ENCODE measurements around the gene HSPG2. TPM values are rescaled to one million over a fixed set of nuclear protein-coding genes. Genes with fewer than 3 reads are reported as not detected.
A peak's percentile ranks its signal among the peaks of the same experiment; 100 is the strongest.

Gene HSPG2
- total and polyA plus RNA-seq, 9 of the 15 experiments (the other 6 are each of a cell fraction or from before 2014, with no cell fraction given): 0.14 to 160 (median 15.7) TPM

DNA sequence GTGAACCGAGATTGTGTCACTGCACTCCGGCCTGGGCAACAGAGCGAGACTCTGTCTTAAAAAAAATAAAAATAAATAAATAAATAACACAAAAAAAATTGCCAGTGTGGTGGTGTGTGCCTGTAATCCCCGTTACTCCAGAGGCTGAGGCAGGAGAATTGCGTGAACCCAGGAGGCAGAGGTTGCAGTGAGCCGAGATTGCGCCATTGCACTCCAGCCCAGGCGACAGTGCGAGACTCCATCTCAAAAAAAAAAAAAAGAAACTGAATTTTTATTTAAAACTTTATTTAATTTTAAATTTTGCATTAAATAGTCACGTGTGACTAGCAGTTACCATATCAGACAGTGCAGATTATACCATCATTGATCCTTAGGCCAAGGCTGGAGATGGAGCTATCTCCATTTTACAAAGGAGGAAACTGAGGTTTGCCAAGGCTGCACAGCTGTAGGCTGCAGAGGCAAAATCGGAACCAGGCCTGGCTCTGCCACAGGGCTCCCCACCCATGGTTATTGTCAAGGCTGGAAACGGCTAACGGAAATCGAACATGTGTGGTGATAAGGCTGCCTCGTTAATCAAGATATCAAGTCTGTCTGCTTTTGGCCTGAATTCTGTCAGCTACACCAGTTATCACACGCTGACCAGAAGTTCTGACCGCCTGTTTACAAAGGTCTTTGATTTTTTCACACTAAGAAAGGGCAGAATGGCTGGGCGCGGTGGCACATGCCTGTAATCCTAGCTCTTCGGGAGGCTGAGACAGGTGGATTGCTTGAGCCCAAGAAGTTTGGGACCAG, 20.5 kb downstream of the HSPG2 start (continued):
- TF ChIP-seq, protein P1, sequence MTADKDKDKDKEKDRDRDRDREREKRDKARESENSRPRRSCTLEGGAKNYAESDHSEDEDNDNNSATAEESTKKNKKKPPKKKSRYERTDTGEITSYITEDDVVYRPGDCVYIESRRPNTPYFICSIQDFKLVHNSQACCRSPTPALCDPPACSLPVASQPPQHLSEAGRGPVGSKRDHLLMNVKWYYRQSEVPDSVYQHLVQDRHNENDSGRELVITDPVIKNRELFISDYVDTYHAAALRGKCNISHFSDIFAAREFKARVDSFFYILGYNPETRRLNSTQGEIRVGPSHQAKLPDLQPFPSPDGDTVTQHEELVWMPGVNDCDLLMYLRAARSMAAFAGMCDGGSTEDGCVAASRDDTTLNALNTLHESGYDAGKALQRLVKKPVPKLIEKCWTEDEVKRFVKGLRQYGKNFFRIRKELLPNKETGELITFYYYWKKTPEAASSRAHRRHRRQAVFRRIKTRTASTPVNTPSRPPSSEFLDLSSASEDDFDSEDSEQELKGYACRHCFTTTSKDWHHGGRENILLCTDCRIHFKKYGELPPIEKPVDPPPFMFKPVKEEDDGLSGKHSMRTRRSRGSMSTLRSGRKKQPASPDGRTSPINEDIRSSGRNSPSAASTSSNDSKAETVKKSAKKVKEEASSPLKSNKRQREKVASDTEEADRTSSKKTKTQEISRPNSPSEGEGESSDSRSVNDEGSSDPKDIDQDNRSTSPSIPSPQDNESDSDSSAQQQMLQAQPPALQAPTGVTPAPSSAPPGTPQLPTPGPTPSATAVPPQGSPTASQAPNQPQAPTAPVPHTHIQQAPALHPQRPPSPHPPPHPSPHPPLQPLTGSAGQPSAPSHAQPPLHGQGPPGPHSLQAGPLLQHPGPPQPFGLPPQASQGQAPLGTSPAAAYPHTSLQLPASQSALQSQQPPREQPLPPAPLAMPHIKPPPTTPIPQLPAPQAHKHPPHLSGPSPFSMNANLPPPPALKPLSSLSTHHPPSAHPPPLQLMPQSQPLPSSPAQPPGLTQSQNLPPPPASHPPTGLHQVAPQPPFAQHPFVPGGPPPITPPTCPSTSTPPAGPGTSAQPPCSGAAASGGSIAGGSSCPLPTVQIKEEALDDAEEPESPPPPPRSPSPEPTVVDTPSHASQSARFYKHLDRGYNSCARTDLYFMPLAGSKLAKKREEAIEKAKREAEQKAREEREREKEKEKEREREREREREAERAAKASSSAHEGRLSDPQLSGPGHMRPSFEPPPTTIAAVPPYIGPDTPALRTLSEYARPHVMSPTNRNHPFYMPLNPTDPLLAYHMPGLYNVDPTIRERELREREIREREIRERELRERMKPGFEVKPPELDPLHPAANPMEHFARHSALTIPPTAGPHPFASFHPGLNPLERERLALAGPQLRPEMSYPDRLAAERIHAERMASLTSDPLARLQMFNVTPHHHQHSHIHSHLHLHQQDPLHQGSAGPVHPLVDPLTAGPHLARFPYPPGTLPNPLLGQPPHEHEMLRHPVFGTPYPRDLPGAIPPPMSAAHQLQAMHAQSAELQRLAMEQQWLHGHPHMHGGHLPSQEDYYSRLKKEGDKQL (CRISPR knock-in tag; IDR thresholded peaks at IDR 0.05; ENCODE audit: borderline replicate concordance): no peak
- TF ChIP-seq HNRNPK (IDR thresholded peaks at IDR 0.05; ENCODE audit: low read depth, low read length, poor library complexity, severe bottlenecking): no peak
- TF ChIP-seq KAT8 (IDR thresholded peaks at IDR 0.05; ENCODE audit: low read depth): no peak
- TF ChIP-seq PHTF2 (CRISPR knock-in tag; IDR thresholded peaks at IDR 0.05): no peak
- TF ChIP-seq PCBP1 (IDR thresholded peaks at IDR 0.05; ENCODE audit: low read depth, low read length, poor library complexity, severe bottlenecking): no peak
- TF ChIP-seq KLF1 (tag; IDR thresholded peaks at IDR 0.05): no peak
- peak; percentile 91 for TF ChIP-seq KLF16 (IDR thresholded peaks at IDR 0.05)
- peak; percentile 63; the same call in 1 of the 2 replicates for TF ChIP-seq TCF7 (IDR thresholded peaks at IDR 0.05; ENCODE audit: borderline replicate concordance)
- no peak for TF ChIP-seq NCOA4 (IDR thresholded peaks at IDR 0.05; ENCODE audit: partially characterized antibody)
- no peak for TF ChIP-seq MAFF (IDR thresholded peaks at IDR 0.05; ENCODE audit: low read length)
- TF ChIP-seq, protein P2, sequence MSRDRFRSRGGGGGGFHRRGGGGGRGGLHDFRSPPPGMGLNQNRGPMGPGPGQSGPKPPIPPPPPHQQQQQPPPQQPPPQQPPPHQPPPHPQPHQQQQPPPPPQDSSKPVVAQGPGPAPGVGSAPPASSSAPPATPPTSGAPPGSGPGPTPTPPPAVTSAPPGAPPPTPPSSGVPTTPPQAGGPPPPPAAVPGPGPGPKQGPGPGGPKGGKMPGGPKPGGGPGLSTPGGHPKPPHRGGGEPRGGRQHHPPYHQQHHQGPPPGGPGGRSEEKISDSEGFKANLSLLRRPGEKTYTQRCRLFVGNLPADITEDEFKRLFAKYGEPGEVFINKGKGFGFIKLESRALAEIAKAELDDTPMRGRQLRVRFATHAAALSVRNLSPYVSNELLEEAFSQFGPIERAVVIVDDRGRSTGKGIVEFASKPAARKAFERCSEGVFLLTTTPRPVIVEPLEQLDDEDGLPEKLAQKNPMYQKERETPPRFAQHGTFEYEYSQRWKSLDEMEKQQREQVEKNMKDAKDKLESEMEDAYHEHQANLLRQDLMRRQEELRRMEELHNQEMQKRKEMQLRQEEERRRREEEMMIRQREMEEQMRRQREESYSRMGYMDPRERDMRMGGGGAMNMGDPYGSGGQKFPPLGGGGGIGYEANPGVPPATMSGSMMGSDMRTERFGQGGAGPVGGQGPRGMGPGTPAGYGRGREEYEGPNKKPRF (IDR thresholded peaks at IDR 0.05; ENCODE audit: low read depth, low read length): no peak
- TF ChIP-seq, protein P3, sequence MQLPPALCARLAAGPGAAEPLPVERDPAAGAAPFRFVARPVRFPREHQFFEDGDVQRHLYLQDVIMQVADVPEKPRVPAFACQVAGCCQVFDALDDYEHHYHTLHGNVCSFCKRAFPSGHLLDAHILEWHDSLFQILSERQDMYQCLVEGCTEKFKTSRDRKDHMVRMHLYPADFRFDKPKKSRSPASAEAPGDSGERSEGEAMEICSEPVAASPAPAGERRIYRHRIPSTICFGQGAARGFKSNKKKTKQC (CRISPR knock-in tag; IDR thresholded peaks at IDR 0.05): 0 out of 2 replicates have a peak, but pooled peaks have one; percentile 55
- no peak for TF ChIP-seq YY1 (IDR thresholded peaks at IDR 0.05; ENCODE audit: borderline replicate concordance in 1 of 3, control insufficient read depth in 1 of 3, extremely low read depth in 1 of 3, insufficient read depth in 3 of 3, insufficient read length in 1 of 3, insufficient replicate concordance in 2 of 3, low read depth in 1 of 3, low read length in 2 of 3)
- TF ChIP-seq ZNF24 (IDR thresholded peaks at IDR 0.05): no peak
- no peak for TF ChIP-seq ARID2 (IDR thresholded peaks at IDR 0.05)
- TF ChIP-seq ZNF224 (CRISPR knock-in tag; IDR thresholded peaks at IDR 0.05): no peak
- TF ChIP-seq POLR3A (IDR thresholded peaks at IDR 0.05; ENCODE audit: borderline replicate concordance, extremely low read depth, insufficient read depth, insufficient read length): no peak
- no peak for TF ChIP-seq SNIP1 (IDR thresholded peaks at IDR 0.05; ENCODE audit: low read depth)
- peak in 1 of 2 experiments; percentile 25; a peak in 2 of 4 replicates for TF ChIP-seq ETV6 (IDR thresholded peaks at IDR 0.05; ENCODE audit: borderline replicate concordance in 1 of 2, low read depth in 2 of 2, low read length in 1 of 2)
- no peak for TF ChIP-seq ETV6 (CRISPR knock-in tag; IDR thresholded peaks at IDR 0.05; ENCODE audit: borderline replicate concordance)
